HG02885 (cell line): ENCODE results near the gene OCEL1.
A peak's percentile ranks its signal among the peaks of the same experiment; 100 is the strongest.

Experiments
- ATAC-seq: cut with Tn5 transposase; IDR thresholded peaks from one replicate; pipeline ENCODE4 v1.9.1; 2021; ENCODE audit warnings: mild to moderate bottlenecking; ENCODE audit not compliant: unreplicated experiment, poor library complexity

Gene OCEL1

GRCh38 chr19:17209126-17210036 lies 16.6 kb upstream of the OCEL1 start:
- ATAC-seq: no peak

GRCh38 chr19:17210296-17210695 lies 15.7 kb upstream of the OCEL1 start:
- no peak for ATAC-seq

GRCh38 chr19:17211547-17212446 lies 14.2 kb upstream of the OCEL1 start:
- no peak for ATAC-seq

GRCh38 chr19:17213334-17213733 lies 12.7 kb upstream of the OCEL1 start:
- ATAC-seq: no peak

- ATAC-seq: no peak
These were observed 11.4 kb upstream of the OCEL1 start for GRCh38 chr19:17214508-17215126.

GRCh38 chr19:17215127-17215971 lies 10.7 kb upstream of the OCEL1 start, which contains the start of gene USE1:
Gene USE1 (plus strand): TSS chr19:17215357. CDS start chr19:17215406, 49 bp downstream.
- peak; percentile 84 for ATAC-seq

- no peak for ATAC-seq
These were observed 9.9 kb upstream of the OCEL1 start for GRCh38 chr19:17216058-17216670.

GRCh38 chr19:17219286-17219685 lies 6.7 kb upstream of the OCEL1 start:
- no peak for ATAC-seq

- no peak for ATAC-seq
These were observed 5.7 kb upstream of the OCEL1 start for GRCh38 chr19:17220207-17220758.

- no peak for ATAC-seq
These were observed 973 bp upstream of the OCEL1 start for GRCh38 chr19:17225053-17225452.

- no peak for ATAC-seq
These were observed 1.9 kb downstream of the OCEL1 start for GRCh38 chr19:17227798-17228367.

GRCh38 chr19:17229890-17230289 lies 3.9 kb downstream of the OCEL1 start:
- ATAC-seq: no peak

- no peak for ATAC-seq
These were observed 6.2 kb downstream of the OCEL1 start for GRCh38 chr19:17232258-17232657.

- peak; percentile 46 for ATAC-seq
These were observed 8.9 kb downstream of the OCEL1 start for GRCh38 chr19:17234911-17235299.

- peak; percentile 76 for ATAC-seq
These were observed 9.4 kb downstream of the OCEL1 start for GRCh38 chr19:17235300-17235970.

GRCh38 chr19:17235971-17236777 lies 10.1 kb downstream of the OCEL1 start:
- no peak for ATAC-seq

- no peak for ATAC-seq
These were observed 11.0 kb downstream of the OCEL1 start for GRCh38 chr19:17236811-17237543.
